ENCODE results near the gene RHOT2. TPM values are rescaled to one million over a fixed set of nuclear protein-coding genes. Genes with fewer than 3 reads are reported as not detected.

RHOT2 gene
- total and polyA plus RNA-seq, 2 of the 8 experiments (the other 6 are each of a cell fraction or from before 2014, with no cell fraction given): 149 to 194 TPM

DNA sequence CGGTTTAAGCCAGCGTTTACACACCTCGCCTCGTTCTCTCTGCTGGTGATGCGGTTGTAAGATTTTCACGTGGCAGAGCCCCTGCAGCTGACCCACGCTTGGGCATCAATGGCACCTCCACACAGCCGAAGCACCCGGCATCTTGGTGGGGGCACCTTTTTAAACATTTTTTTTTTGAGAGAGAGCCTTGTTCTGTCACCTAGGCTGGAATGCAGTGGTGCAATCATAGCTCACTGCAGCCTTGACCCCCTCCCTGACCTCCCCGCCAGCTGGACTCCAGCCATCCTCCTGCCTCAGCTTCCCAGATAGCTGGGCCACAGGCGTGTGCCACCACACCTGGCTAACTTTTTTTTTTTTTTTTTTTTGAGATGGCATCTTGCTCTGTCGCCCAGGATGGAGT is 13.9 kb upstream of the RHOT2 start (continued):
- no peak for TF ChIP-seq EP300 (IDR thresholded peaks at IDR 0.05; ENCODE audit: borderline replicate concordance in 1 of 2, low read depth in 2 of 2, low read length in 2 of 2)
- no peak for TF ChIP-seq RAD21 (IDR thresholded peaks at IDR 0.05 in 1 of 2, conservative IDR thresholded peaks at IDR 0.05 in 1 of 2; ENCODE audit: low read depth in 2 of 2, low read length in 2 of 2)
- no peak for TF ChIP-seq TAF1 (IDR thresholded peaks at IDR 0.05; ENCODE audit: low read depth, low read length)
- TF ChIP-seq SIN3A (conservative IDR thresholded peaks at IDR 0.05 in 1 of 2, IDR thresholded peaks at IDR 0.05 in 1 of 2; ENCODE audit: low read depth in 1 of 2, low read length in 2 of 2): no peak
- TF ChIP-seq JUND (IDR thresholded peaks at IDR 0.05; ENCODE audit: low read length): no peak

Data from H1 (cell line).